ENCODE data around the gene C8G. TPM values are rescaled to one million over a fixed set of nuclear protein-coding genes. Genes with fewer than 3 reads are reported as not detected.

Gene C8G
- total RNA-seq, 1 experiment from 2014 or later = 0.85 TPM

- DNase-seq (ENCODE audit: low spot score) (no peak), ATAC-seq (no peak)
- H3K27ac Mint-ChIP-seq = no peak overlapping the region
- no peaks in the 10 kb centered on the region for H3K4me1 Mint-ChIP-seq
- H3K4me3 Mint-ChIP-seq = no peak overlapping the region
- POLR2A ChIA-PET = no interaction called here
- H3K27me3 Mint-ChIP-seq (ENCODE audit: low read depth) = no peaks in the 10 kb centered on the region
- no peaks in the 10 kb centered on the region for H3K36me3 Mint-ChIP-seq
- TF ChIP-seq FOXJ3 (CRISPR knock-in tag; IDR thresholded peaks at IDR 0.05; ENCODE audit: borderline replicate concordance) (no peak), EMX1 (CRISPR knock-in tag; IDR thresholded peaks at IDR 0.05) (no peak), ZMAT4 (CRISPR knock-in tag; IDR thresholded peaks at IDR 0.05) (no peak), GABPB1 (CRISPR knock-in tag; IDR thresholded peaks at IDR 0.05) (no peak), TP53 (CRISPR knock-in tag; IDR thresholded peaks at IDR 0.05) (no peak), ERG (CRISPR knock-in tag; IDR thresholded peaks at IDR 0.05) (no peak), AR (CRISPR knock-in tag; IDR thresholded peaks at IDR 0.05) (no peak), ATF6 (CRISPR knock-in tag; IDR thresholded peaks at IDR 0.05) (no peak), FOXK1 (CRISPR knock-in tag; IDR thresholded peaks at IDR 0.05) (no peak), E2F5 (CRISPR knock-in tag; IDR thresholded peaks at IDR 0.05) (no peak), ZNF263 (CRISPR knock-in tag; IDR thresholded peaks at IDR 0.05; ENCODE audit: low read depth) (no peak), GRHL2 (CRISPR knock-in tag; IDR thresholded peaks at IDR 0.05; ENCODE audit: insufficient replicate concordance, severe bottlenecking) (no peak), IRF1 (CRISPR knock-in tag; IDR thresholded peaks at IDR 0.05) (no peak), ZNF219 (CRISPR knock-in tag; IDR thresholded peaks at IDR 0.05; ENCODE audit: borderline replicate concordance) (no peak), ZNF512 (CRISPR knock-in tag; IDR thresholded peaks at IDR 0.05; ENCODE audit: borderline replicate concordance) (no peak)
- H3K9me3 Mint-ChIP-seq = peaks cover 9% of the 10 kb centered on the region
- CTCF ChIA-PET = no interaction called here
Observed at GRCh38 chr9:136957461-136957860, 12.4 kb downstream of the C8G start.

- ATAC-seq = no peak
- CTCF ChIA-PET = interaction anchor here (1.1 kb wide), 1 partner anchor 10 kb away, joined by 3 read pairs; no protein-coding TSS in a partner anchor
- no peak for DNase-seq (ENCODE audit: low spot score)
- Mint-ChIP-seq H3K27me3 (ENCODE audit: low read depth) (no peaks in the 10 kb centered on the region), H3K9me3 (peaks cover 9% of the 10 kb centered on the region), H3K4me1 (no peaks in the 10 kb centered on the region), H3K36me3 (no peaks in the 10 kb centered on the region), H3K4me3 (no peak overlapping the region), H3K27ac (no peak overlapping the region)
- POLR2A ChIA-PET = no interaction called here
- TF ChIP-seq MXD4 (CRISPR knock-in tag; IDR thresholded peaks at IDR 0.05; ENCODE audit: borderline replicate concordance) = no peak
- TF ChIP-seq SMAD3 (CRISPR knock-in tag; IDR thresholded peaks at IDR 0.05; ENCODE audit: borderline replicate concordance) = no peak
- TF ChIP-seq CBFB (CRISPR knock-in tag; IDR thresholded peaks at IDR 0.05; ENCODE audit: low read depth) = no peak
- TF ChIP-seq KAT7 (CRISPR knock-in tag; IDR thresholded peaks at IDR 0.05; ENCODE audit: borderline replicate concordance) = no peak
- no peak for TF ChIP-seq HMGXB4 (CRISPR knock-in tag; IDR thresholded peaks at IDR 0.05)
- TF ChIP-seq ZNF423 (CRISPR knock-in tag; IDR thresholded peaks at IDR 0.05) = no peak
- no peak for TF ChIP-seq ZNF121 (CRISPR knock-in tag; IDR thresholded peaks at IDR 0.05)
- TF ChIP-seq JAZF1 (CRISPR knock-in tag; IDR thresholded peaks at IDR 0.05) = no peak
- no peak for TF ChIP-seq ZNF138 (CRISPR knock-in tag; conservative IDR thresholded peaks at IDR 0.05)
- no peak for TF ChIP-seq MLX (CRISPR knock-in tag; IDR thresholded peaks at IDR 0.05)
Observed at GRCh38 chr9:136957901-136958300, 12.9 kb downstream of the C8G start.

Measured in WTC11 (cell line).